Right cardiac atrium (tissue), 5 donors: ENCODE results near the gene NOL4L. TPM values are rescaled to one million over a fixed set of nuclear protein-coding genes. Genes with fewer than 3 reads are reported as not detected.

ENCODE experiments used
- ATAC-seq, 2 donors: fragments of 200-7000 bp; cut with Tn5 transposase; one replicate each; pipeline versions ENCODE4 v1.8.0 to v1.9.1; 2020; ENCODE audit warnings: moderate library complexity in 2 of 2, mild to moderate bottlenecking in 1 of 2
- DNase-seq, 3 donors: peaks; one replicate each; pipeline ENCODE4 v3.0.0-alpha.2; 2020
- H3K27ac ChIP-seq: one replicate; pipeline ENCODE4 v1.5.1; 2013; ENCODE audit warnings: mild to moderate bottlenecking, low read length, control low read depth, moderate library complexity
- H3K27me3 ChIP-seq: one replicate; pipeline ENCODE4 v1.6.1; 2013; ENCODE audit not compliant: control insufficient read depth, insufficient read depth
- H3K4me1 ChIP-seq: one replicate; pipeline ENCODE4 v1.6.1; 2013; ENCODE audit warnings: low read length; ENCODE audit not compliant: control insufficient read depth, insufficient read depth
- H3K4me3 ChIP-seq: one replicate; pipeline ENCODE4 v1.5.1; 2013; ENCODE audit warnings: low read length, control low read depth
- H3K9me3 ChIP-seq: one replicate; pipeline ENCODE4 v1.6.1; 2013; ENCODE audit warnings: low read length; ENCODE audit not compliant: control insufficient read depth
- WGBS: extraction: QIAGEN DNeasy Blood & Tissue Kit; methylation state at CpG from one replicate; pipeline ENCODE4 v1.1.7; 2013; 5-methylcytosine and 5-hydroxymethylcytosine counted together
- intact Hi-C, 4 donors: fragments of 100-400 bp; cut with DNase I; formaldehyde crosslinking; loops; one replicate each; pipeline versions ENCODE4 v1.11.0 to v1.14.0; 2022 to 2023
- long read RNA-seq, 4 donors: library from polyadenylated mRNA; unstranded; transcript quantifications; one replicate each; pipeline ENCODE4 v2.0.0, GENCODE V29; 2020 to 2021
- polyA plus RNA-seq: library from polyadenylated mRNA; stranded (reverse); fragments of 200-250 nt; gene quantifications from one replicate; pipeline ENCODE4 v1.2.3, GENCODE V29; 2013
- total RNA-seq, 4 donors: library from RNA; stranded (reverse); fragmentation: NEBNext Ultra II Directional; extraction: Animal tissue kit (Norgen Biotek cat#: 25700); gene quantifications; one replicate each; pipeline ENCODE4 v1.2.1, GENCODE V29; 2021
- donor health status: healthy with polysubstance abuse.
- donor health status: DM: no; HTN: yes; CAD: no.
- donor health status: DM: no; HTN: no; CAD: no.
- donor health status: DM: no; HTN: yes; CAD: no; lungs with severe emphysema.
- donor health status: DM: yes; HTN: yes; CAD: no.

The NOL4L gene, protein sequence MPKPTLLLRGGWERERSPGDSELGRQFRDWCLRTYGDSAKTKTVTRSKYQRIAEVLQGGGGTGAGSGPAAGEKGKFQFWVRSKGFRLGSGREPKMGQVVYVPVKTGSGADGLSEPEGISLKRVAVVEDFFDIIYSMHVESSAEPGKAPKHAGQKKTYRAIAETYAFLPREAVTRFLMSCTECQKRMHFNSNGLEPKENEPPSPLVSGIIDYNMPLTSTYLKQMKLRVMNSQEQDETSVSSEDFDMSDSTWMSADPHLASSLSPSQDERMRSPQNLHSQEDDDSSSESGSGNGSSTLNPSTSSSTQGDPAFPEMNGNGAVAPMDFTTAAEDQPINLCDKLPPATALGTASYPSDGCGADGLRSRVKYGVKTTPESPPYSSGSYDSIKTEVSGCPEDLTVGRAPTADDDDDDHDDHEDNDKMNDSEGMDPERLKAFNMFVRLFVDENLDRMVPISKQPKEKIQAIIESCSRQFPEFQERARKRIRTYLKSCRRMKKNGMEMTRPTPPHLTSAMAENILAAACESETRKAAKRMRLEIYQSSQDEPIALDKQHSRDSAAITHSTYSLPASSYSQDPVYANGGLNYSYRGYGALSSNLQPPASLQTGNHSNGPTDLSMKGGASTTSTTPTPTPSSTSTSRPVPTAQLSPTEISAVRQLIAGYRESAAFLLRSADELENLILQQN
- total RNA-seq (10 to 100 TPM in 1 of 4 donors, 1 to 10 TPM in 3; 6.5 to 10.9 (median 8.0) TPM), polyA plus RNA-seq (8.3 TPM)
- long read RNA-seq, donor 1, partial matches to known transcripts = 1 of 14 reads
- long read RNA-seq, donor 1, other reads (novel, unspliced or antisense) = 13 of 14 reads
- long read RNA-seq, donor 2, partial matches to known transcripts = 0 of 5 reads
- long read RNA-seq, donor 2, other reads (novel, unspliced or antisense) = 3 of 5 reads
- long read RNA-seq, donor 3, full-length matches to known transcripts = 4 of 17 reads
- long read RNA-seq, donor 3, partial matches to known transcripts = 0 of 17 reads
- long read RNA-seq, donor 3, other reads (novel, unspliced or antisense) = 13 of 17 reads
- long read RNA-seq, donor 4, partial matches to known transcripts = 0 of 9 reads
- long read RNA-seq, donor 4, other reads (novel, unspliced or antisense) = 9 of 9 reads

DNA sequence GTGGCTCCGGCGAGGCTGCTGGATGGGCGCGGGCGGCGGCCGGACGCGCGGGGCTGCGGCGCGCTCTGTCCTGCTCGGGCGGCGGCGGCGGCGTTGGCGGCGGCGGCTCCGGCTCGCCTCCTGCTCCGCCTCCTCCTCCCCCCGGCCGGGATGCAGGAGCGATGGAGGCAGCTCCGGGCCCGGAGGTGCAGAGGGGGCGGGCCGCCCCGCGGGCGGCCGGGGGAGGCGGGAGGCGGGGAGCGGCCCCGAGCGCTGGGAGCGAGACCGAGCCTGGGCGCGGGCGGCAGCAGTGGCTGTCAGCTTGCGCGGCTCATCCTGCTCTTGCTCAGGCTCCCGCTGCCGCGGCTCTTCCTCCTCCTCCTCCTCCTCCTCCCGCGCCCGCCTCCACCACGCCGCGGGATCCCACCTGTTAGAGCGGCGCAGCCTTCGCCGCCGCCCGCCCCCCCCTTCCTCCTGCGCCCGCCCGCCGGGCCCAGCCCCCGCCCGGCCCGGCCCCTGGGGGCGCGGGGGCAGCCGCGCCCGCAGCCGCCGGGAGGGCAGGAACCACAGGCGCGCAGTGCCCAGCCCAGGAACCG is at the start of gene NOL4L:
TSS of gene NOL4L (minus strand) at position 323 of the 575 bp plus-strand sequence. CDS start 443 bp downstream, outside the sequence.
- peak; percentile 38 to 74 (median 74) for DNase-seq
- under 1% methylated on average over 74 of the region's 80 CpGs for WGBS
- peak in 1 of 2 donors; percentile 9 for ATAC-seq
- no peaks in the 10 kb centered on the region for H3K9me3 ChIP-seq
- no peaks in the 10 kb centered on the region for H3K4me1 ChIP-seq
- H3K27me3 ChIP-seq = no peaks in the 10 kb centered on the region
- intact Hi-C loops = loop anchor here in 1 of 4 donors (10.0 kb wide), 1 partner anchor 60 kb away; no protein-coding TSS in a partner anchor
- H3K4me3 ChIP-seq = peak within 1 kb of the TSS; percentile 88
- H3K27ac ChIP-seq = no peak within 1 kb of the TSS

DNA sequence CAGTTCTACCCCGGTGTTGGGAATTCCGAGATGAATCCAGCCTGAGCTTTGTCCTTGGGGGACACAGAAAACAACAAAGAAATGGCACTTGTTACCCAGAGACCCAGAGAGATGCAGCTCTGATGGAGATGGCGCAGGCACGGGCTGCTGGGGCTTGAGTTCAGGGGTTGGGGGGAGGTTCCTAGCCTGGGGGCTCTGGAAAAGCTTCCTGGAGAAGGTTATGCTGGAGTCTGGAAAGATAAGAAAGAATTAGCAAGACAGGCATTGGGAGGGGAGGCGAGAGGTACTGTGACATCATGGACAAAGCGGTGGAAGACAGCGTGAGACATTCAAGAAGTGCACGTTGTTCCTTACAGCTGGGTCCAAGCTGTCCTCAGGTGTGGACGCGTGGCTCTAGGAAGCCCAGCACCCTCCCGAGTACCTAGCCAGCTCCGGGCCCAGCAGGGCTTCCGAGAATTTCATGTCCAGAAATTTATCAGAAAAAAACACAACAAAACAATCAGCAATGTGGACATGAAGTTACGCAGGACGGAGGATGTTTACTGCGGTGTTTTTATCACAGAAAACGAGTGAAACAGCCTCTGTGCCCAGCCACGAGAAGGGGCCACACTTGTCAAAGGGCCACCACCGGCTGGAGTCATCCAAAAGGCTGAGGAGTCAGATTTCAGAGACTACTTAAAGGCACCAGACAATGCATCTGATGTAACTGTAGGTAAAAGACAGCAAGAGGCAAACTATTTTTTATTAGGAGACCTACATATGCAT is 49.1 kb upstream of the NOL4L start:
- Histone ChIP-seq H3K4me3 (no peak overlapping the region), H3K9me3 (no peaks in the 10 kb centered on the region), H3K4me1 (peaks cover 4% of the 10 kb centered on the region), H3K27ac (no peak overlapping the region), H3K27me3 (no peaks in the 10 kb centered on the region)
- no peak for ATAC-seq
- WGBS = 60% methylated on average over 19 of the region's 19 CpGs
- DNase-seq = no peak
- intact Hi-C loops = no loop called here

DNA sequence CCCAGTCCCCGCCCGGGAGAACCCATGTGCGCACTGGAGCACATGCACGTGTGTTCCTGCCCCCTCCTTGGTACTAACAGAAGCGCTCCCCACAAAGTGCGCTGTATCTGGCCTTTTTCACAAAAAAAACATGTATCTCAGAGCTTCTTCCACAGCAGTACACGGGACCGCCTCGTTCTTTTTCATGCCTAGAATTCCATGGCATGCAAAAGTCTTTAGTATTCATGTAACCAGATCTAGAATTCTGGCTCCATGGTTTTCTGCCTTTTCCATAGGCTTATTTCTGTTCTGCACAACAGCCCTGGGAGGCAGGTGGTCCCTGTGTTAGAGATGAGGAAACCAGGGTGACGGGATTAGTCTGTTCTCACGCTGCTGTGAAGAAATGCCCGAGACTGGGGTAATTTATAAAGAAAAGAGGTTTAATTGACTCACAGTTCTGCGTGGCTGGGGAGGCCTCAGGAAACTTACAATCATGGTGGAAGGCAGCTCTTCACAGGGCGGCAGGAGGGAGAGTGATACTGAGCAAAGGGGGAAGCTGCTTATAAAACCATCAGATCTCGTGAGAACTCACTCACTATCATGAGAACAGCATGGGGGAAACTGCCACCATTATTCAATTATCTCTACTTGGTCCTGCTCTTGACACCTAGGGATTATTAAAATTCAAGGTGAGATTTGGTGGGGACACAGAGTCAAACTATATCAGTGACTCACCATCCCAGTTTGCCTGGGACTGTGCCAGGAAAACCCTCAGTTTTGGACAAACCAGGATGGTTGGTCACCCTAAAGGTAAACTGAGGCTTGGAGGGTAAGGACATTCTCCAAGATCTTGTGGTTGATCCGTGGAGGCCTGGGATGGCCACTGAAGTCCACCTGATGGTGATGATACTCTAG is 47.6 kb upstream of the NOL4L start:
- peaks cover 4% of the 10 kb centered on the region for H3K4me1 ChIP-seq
- ATAC-seq (no peak), DNase-seq (no peak)
- H3K4me3 ChIP-seq = no peak overlapping the region
- no peaks in the 10 kb centered on the region for H3K9me3 ChIP-seq
- no peak overlapping the region for H3K27ac ChIP-seq
- WGBS = 87% methylated on average over 16 of the region's 16 CpGs
- intact Hi-C loops = no loop called here
- H3K27me3 ChIP-seq = no peaks in the 10 kb centered on the region

DNA sequence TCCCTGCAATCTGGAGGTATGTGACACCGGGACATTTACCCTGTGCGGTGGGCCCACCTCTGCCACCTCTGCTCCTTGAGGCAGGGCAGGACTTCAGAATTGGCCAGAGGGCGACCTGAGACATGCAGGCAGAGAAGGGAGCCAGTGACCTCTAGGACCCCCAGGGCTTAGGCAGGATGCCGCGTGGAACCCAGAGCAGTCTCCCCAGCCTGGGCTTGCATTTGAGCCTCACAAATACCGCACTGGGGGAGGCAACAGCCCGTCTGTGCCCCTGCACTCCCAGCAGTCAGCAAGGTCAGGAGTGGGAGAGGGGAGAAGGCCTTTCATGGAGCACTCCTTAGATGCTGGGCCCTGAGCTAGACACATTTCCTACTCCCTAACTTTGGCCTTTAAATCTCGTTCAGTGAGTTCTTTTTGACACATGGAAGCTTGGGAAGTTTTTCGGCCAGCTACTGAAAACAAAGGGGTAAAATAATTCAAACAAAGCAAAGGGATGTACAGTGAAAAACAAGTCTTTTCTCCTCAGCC is 46.9 kb upstream of the NOL4L start:
- Histone ChIP-seq H3K4me3 (no peak overlapping the region), H3K4me1 (peaks cover 9% of the 10 kb centered on the region), H3K27ac (no peak overlapping the region), H3K27me3 (no peaks in the 10 kb centered on the region), H3K9me3 (no peaks in the 10 kb centered on the region)
- 80% methylated on average over 9 of the region's 9 CpGs for WGBS
- intact Hi-C loops = no loop called here
- no peak for ATAC-seq
- DNase-seq = peak in 1 of 3 donors; percentile 30

DNA sequence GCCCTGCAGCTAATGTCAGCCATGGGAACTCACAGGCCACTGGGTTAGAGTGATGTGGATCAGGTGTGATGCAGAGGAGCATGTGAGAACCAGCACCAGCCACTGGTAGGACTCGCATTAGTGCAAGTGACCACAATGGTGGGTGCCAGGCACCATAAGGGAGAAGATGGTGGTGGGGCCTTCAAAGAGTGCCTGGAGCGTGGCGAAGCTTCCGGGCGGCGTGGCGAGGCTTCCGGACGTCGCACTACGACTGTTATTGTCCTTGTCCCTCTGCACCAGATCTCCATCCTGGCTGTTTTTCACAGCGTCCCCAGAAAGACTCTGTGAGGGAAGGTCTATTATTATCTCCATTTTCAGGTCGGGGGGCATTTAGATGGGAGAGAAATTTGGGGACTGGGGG is 44.7 kb upstream of the NOL4L start:
- ATAC-seq (no peak), DNase-seq (peak in 1 of 3 donors; percentile 30)
- Histone ChIP-seq H3K4me3 (no peak overlapping the region), H3K27ac (no peak overlapping the region), H3K9me3 (no peaks in the 10 kb centered on the region), H3K27me3 (no peaks in the 10 kb centered on the region), H3K4me1 (peaks cover 5% of the 10 kb centered on the region)
- 95% methylated on average over 13 of the region's 13 CpGs for WGBS
- intact Hi-C loops = no loop called here

DNA sequence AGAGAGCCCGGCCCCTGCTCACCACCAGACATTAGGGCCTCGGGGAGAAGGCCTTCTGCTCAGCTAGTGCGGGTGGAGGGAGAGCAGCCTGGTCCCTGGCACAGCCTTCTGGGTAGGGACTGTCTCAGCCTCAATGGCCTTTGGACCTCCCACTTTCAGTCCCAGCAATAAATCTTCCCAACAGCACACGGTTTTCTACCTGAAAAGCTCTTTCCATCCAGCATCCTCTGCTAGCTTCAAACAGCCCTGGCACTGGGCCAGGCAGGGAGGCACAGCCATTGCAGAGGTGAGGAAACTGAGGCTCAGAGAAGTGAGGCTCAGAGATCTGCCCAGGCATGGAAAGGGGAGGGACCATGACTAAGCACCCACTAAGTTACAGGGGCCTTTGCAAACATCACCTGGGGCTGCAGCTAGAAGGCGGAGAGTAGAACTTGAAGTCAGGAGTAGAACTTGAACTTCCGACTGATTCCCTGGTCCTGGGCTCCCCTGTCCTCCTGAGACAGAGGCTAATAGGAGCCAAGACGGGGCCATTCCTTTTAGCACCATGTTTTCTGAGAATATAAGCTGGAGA is 43.9 kb upstream of the NOL4L start:
- no peaks in the 10 kb centered on the region for H3K9me3 ChIP-seq
- H3K27me3 ChIP-seq = no peaks in the 10 kb centered on the region
- no peak overlapping the region for H3K4me3 ChIP-seq
- no peak for ATAC-seq
- intact Hi-C loops = no loop called here
- H3K27ac ChIP-seq = no peak overlapping the region
- peaks cover 5% of the 10 kb centered on the region for H3K4me1 ChIP-seq
- WGBS = 80% methylated on average over 7 of the region's 7 CpGs
- peak in 1 of 3 donors; percentile 30 for DNase-seq

DNA sequence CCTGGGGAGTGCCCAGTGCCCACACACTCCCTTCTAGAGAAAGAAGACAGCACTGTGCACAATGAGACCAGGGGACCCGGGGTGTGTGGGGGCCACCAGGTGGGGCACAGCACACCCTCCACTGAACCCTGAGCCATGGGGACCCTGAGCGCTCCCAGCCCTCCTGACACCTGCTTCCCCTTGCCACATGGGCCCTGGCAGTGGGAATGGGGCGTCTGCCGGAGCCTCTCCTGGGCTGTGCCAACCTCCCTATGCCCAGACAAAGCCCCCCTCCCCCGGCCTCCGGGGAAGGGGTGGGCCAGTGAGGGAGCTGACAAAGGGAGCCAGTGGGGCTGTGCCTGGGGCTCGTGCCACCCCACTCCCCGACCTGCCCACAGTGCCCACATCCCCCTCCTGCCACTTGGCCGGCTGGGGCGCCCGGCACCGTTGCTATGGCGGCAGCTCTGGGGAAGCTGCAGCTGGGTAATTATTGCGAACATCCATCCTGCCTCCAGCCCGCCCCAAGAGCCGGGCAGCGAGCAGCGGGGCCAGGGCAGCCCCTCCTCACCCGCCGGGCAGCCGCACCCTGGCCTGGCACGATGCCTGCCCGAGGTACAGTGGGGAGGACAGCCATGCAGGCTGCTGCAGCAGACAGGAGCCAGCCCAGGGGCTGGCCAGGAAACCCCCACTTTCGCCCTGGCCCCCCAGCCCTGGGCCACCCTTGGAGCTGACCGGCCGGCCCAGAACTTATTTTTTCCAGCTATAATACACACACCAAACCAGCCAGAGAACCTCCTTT is 41.9 kb upstream of the NOL4L start:
- peaks cover 5% of the 10 kb centered on the region for H3K4me1 ChIP-seq
- no peaks in the 10 kb centered on the region for H3K9me3 ChIP-seq
- no peak overlapping the region for H3K27ac ChIP-seq
- ATAC-seq = peak; percentile 12 to 25
- no peaks in the 10 kb centered on the region for H3K27me3 ChIP-seq
- intact Hi-C loops = no loop called here
- no peak overlapping the region for H3K4me3 ChIP-seq
- peak in 1 of 3 donors; percentile 73 for DNase-seq
- 20% methylated on average over 26 of the region's 26 CpGs for WGBS

DNA sequence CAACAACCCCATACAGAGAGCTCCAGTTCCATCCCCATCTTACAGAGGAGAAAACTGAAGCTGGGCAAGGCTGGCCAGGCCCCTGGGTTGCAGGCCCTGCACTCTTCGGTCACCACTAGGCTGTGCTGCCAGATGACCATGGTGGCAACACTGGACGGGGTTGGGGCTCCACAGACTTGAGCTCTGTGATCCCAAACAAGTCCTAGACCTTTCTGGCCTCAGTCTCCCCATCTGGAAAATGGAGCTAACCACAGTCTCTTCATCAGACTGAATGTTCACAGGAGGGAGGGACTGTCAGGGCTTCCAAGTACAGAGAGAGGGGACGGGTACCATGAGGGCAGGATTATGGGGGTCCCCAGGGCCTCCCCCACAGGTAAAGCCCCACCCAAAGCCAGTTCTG is 41.3 kb upstream of the NOL4L start:
- Histone ChIP-seq H3K27ac (no peak overlapping the region), H3K4me3 (no peak overlapping the region), H3K9me3 (no peaks in the 10 kb centered on the region), H3K27me3 (no peaks in the 10 kb centered on the region), H3K4me1 (peaks cover 5% of the 10 kb centered on the region)
- whole genome bisulfite sequencing = 88% methylated on average over 3 of the region's 3 CpGs
- ATAC-seq (peak in 1 of 2 donors; percentile 4), DNase-seq (no peak)
- intact Hi-C loops = no loop called here
